GM21529 (cell line): ENCODE measurements around the gene SLC35D1.
A peak's percentile ranks its signal among the peaks of the same experiment; 100 is the strongest.

ENCODE experiments used
- ATAC-seq: cut with Tn5 transposase; IDR thresholded peaks from one replicate; pipeline ENCODE4 v1.9.1; 2021; ENCODE audit not compliant: unreplicated experiment

SLC35D1 gene

GRCh38 chr1:67051196-67051595 lies 2.8 kb downstream of the SLC35D1 start:
- ATAC-seq: no peak

- ATAC-seq: no peak
Observed at GRCh38 chr1:67044631-67045270, 9.2 kb downstream of the SLC35D1 start.

GRCh38 chr1:67043366-67043765 lies 10.6 kb downstream of the SLC35D1 start:
- no peak for ATAC-seq

GRCh38 chr1:67041841-67042503 lies 12.0 kb downstream of the SLC35D1 start:
- no peak for ATAC-seq

GRCh38 chr1:67040405-67040804 lies 13.5 kb downstream of the SLC35D1 start:
- no peak for ATAC-seq

GRCh38 chr1:67031859-67032247 lies 22.1 kb downstream of the SLC35D1 start:
- no peak for ATAC-seq

- no peak for ATAC-seq
Observed at GRCh38 chr1:67031121-67031858, 22.7 kb downstream of the SLC35D1 start.

GRCh38 chr1:67029472-67029871 lies 24.5 kb downstream of the SLC35D1 start:
- no peak for ATAC-seq

GRCh38 chr1:67020765-67021164 lies 33.2 kb downstream of the SLC35D1 start:
- no peak for ATAC-seq

GRCh38 chr1:67020304-67020703 lies 33.6 kb downstream of the SLC35D1 start:
- no peak for ATAC-seq

- ATAC-seq: no peak
Observed at GRCh38 chr1:67019600-67020136, 34.3 kb downstream of the SLC35D1 start.

- no peak for ATAC-seq
Observed at GRCh38 chr1:67019121-67019520, 34.8 kb downstream of the SLC35D1 start.

- ATAC-seq: no peak
Observed at GRCh38 chr1:67018574-67018973, 35.4 kb downstream of the SLC35D1 start.

- ATAC-seq: peak; percentile 47
Observed at GRCh38 chr1:67013573-67013972, 40.4 kb downstream of the SLC35D1 start.

GRCh38 chr1:67009792-67010191 lies 44.2 kb downstream of the SLC35D1 start:
- ATAC-seq: no peak

GRCh38 chr1:67005068-67005467 lies 48.9 kb downstream of the SLC35D1 start:
- no peak for ATAC-seq

- no peak for ATAC-seq
Observed at GRCh38 chr1:67004176-67004575, 49.8 kb downstream of the SLC35D1 start.

GRCh38 chr1:67001682-67002425 lies 52.1 kb downstream of the SLC35D1 start:
- no peak for ATAC-seq

- ATAC-seq: no peak
Observed at GRCh38 chr1:66999640-67000400, 54.1 kb downstream of the SLC35D1 start.

- no peak for ATAC-seq
Observed at GRCh38 chr1:66998972-66999371, 55.0 kb downstream of the SLC35D1 start.
